Fibroblast of pulmonary artery (primary cell): ENCODE measurements around the gene SLC6A7.

ENCODE experiments used
- DNase-seq: peaks from one replicate; pipeline ENCODE4 v3.0.0-alpha.2; 2010; ENCODE audit warnings: low read depth
- H3K4me3 ChIP-seq: replicated peaks from 2 replicates; pipeline ENCODE4 v1.5.1; 2011; ENCODE audit warnings: low read depth, mild to moderate bottlenecking, control low read depth, low read length, moderate library complexity
- CTCF ChIP-seq: IDR thresholded peaks from 2 replicates; pipeline ENCODE4 v1.5.1; 2011; ENCODE audit warnings: mild to moderate bottlenecking, control low read depth, low read length, inconsistent platforms; ENCODE audit errors: missing control alignments

Gene SLC6A7

GRCh38 chr5:150144246-150144801 lies 45.5 kb upstream of the SLC6A7 start:
- no peak for TF ChIP-seq CTCF
- H3K4me3 ChIP-seq = peak overlapping the region; percentile 29
- peak; percentile 96 for DNase-seq

- H3K4me3 ChIP-seq = peak overlapping the region; percentile 29
- TF ChIP-seq CTCF = no peak
- peak; percentile 42 for DNase-seq
Observed at GRCh38 chr5:150144879-150145278, 45.0 kb upstream of the SLC6A7 start.

- no peak for TF ChIP-seq CTCF
- no peak for DNase-seq
Observed at GRCh38 chr5:150146235-150146634, 43.6 kb upstream of the SLC6A7 start.

GRCh38 chr5:150146862-150147601 lies 42.8 kb upstream of the SLC6A7 start:
- DNase-seq = no peak
- no peak for TF ChIP-seq CTCF

More at GRCh38 chr5:150146235-150146634, 43.6 kb upstream of the SLC6A7 start:
- H3K4me3 ChIP-seq = no peak overlapping the region

GRCh38 chr5:150147670-150148069 lies 42.2 kb upstream of the SLC6A7 start:
- H3K4me3 ChIP-seq = no peak overlapping the region
- DNase-seq = no peak
- no peak for TF ChIP-seq CTCF

More at GRCh38 chr5:150146862-150147601, 42.8 kb upstream of the SLC6A7 start:
- H3K4me3 ChIP-seq = no peak overlapping the region

GRCh38 chr5:150148117-150148927 lies 41.5 kb upstream of the SLC6A7 start:
- DNase-seq = peak; percentile 64
- no peak overlapping the region for H3K4me3 ChIP-seq
- no peak for TF ChIP-seq CTCF
